ENCODE measurements around the gene ATP6V1E1. TPM values are rescaled to one million over a fixed set of nuclear protein-coding genes. Genes with fewer than 3 reads are reported as not detected.

Gene ATP6V1E1
- total RNA-seq, 1 donor from 2014 or later: 119 TPM

DNA sequence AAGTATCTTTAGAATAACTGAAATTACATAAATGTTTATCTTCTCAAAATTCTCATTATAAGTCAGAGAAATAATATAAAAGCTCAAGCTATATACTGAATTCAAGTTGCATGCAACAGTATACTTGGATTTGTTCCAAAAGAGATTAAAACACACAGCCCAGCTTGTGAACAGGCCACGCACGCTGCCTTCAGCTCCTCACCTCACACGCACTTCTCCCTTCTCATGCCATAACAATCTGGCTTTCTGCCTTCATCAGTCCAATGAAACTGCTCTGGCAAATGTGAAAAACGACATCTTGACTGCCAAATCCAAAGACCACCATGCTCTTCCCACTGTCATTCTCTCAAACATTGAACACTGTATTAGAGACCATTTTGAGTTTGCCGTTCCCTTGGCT lies 22.1 kb downstream of the ATP6V1E1 start:
- no peak for FAIRE-seq
- TF ChIP-seq, protein P1, sequence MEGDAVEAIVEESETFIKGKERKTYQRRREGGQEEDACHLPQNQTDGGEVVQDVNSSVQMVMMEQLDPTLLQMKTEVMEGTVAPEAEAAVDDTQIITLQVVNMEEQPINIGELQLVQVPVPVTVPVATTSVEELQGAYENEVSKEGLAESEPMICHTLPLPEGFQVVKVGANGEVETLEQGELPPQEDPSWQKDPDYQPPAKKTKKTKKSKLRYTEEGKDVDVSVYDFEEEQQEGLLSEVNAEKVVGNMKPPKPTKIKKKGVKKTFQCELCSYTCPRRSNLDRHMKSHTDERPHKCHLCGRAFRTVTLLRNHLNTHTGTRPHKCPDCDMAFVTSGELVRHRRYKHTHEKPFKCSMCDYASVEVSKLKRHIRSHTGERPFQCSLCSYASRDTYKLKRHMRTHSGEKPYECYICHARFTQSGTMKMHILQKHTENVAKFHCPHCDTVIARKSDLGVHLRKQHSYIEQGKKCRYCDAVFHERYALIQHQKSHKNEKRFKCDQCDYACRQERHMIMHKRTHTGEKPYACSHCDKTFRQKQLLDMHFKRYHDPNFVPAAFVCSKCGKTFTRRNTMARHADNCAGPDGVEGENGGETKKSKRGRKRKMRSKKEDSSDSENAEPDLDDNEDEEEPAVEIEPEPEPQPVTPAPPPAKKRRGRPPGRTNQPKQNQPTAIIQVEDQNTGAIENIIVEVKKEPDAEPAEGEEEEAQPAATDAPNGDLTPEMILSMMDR (IDR thresholded peaks at IDR 0.05; ENCODE audit: insufficient read depth, low read length, severe bottlenecking): no peak
- no peak for DNase-seq (ENCODE audit: low read depth)
- H3K4me3 ChIP-seq (ENCODE audit: low read depth, low read length): no peak overlapping the region
- H3K36me3 ChIP-seq (ENCODE audit: control insufficient read depth, insufficient read depth, low read length): peaks cover 3% of the 10 kb centered on the region
- H3K27me3 ChIP-seq (ENCODE audit: control insufficient read depth, insufficient read depth, low read length): no peaks in the 10 kb centered on the region

DNA sequence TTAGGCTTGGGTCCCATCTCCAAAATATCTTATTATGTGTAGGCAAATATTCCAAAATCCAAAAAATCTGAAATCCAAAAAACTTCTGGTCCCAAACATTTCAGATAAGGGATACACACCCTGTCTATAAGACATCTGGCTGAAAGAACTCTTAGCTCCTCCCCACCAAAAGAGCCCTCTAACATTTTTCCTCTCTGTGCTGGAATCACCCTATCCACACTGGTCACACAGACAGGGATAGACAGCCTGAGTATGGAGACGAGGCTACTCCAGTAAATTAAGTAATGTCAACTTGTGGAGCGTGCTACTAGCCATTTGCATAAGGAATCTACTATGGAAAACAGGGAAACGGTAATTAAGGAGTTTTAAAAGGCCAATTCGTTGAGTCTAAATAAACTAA lies 24.9 kb downstream of the ATP6V1E1 start:
- TF ChIP-seq, protein P1 (IDR thresholded peaks at IDR 0.05; ENCODE audit: insufficient read depth, low read length, severe bottlenecking): no peak
- Histone ChIP-seq H3K4me3 (ENCODE audit: low read depth, low read length) (no peak overlapping the region), H3K36me3 (ENCODE audit: control insufficient read depth, insufficient read depth, low read length) (peaks cover 7% of the 10 kb centered on the region), H3K27me3 (ENCODE audit: control insufficient read depth, insufficient read depth, low read length) (no peaks in the 10 kb centered on the region)
- DNase-seq (ENCODE audit: low read depth): no peak
- no peak for FAIRE-seq

DNA sequence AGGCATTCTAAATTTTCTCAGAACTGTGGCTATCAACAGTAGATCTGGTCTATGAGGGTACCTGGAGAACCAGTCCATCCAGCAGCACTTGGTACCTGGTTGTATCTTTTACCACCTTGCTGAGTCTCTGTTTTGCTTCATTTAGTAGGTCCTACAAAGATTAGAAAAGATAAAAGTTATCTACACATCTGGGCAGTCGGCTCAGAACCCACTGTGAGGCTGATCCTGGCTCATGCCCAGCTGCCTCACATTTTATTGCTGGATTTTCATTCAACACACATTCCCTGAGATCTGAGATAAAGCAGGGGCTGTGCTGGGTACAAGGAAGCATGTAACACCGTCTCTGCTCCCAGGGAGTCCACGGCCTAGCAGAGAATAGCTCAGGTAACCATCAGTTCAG lies 27.5 kb downstream of the ATP6V1E1 start:
- no peak for DNase-seq (ENCODE audit: low read depth)
- TF ChIP-seq, protein P1 (IDR thresholded peaks at IDR 0.05; ENCODE audit: insufficient read depth, low read length, severe bottlenecking): no peak
- H3K27me3 ChIP-seq (ENCODE audit: control insufficient read depth, insufficient read depth, low read length): no peaks in the 10 kb centered on the region
- H3K4me3 ChIP-seq (ENCODE audit: low read depth, low read length): no peak overlapping the region
- H3K36me3 ChIP-seq (ENCODE audit: control insufficient read depth, insufficient read depth, low read length): peaks cover 12% of the 10 kb centered on the region
- no peak for FAIRE-seq

DNA sequence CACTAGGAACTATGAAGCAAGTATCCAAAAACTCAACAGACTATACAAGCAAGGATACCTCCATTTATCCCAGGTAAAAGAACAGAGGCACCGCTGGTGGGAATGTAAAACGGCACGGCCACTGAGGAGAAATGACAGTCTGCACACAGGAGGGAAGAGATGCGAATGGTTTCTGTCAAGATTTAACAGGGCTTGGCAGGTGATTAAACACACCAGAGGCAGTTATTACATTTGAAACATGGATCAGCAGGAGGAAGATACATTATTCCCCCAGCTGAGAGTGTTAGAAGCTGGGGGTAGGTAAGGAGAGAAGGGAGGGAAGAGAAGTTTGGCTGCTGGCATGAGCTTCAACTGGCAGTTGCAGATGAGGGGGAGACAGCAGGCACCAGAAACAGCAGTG lies 30.2 kb downstream of the ATP6V1E1 start:
- Histone ChIP-seq H3K36me3 (ENCODE audit: control insufficient read depth, insufficient read depth, low read length) (peaks cover 12% of the 10 kb centered on the region), H3K27me3 (ENCODE audit: control insufficient read depth, insufficient read depth, low read length) (no peaks in the 10 kb centered on the region), H3K4me3 (ENCODE audit: low read depth, low read length) (no peak overlapping the region)
- DNase-seq (ENCODE audit: low read depth): no peak
- no peak for FAIRE-seq
- TF ChIP-seq, protein P1 (IDR thresholded peaks at IDR 0.05; ENCODE audit: insufficient read depth, low read length, severe bottlenecking): no peak

DNA sequence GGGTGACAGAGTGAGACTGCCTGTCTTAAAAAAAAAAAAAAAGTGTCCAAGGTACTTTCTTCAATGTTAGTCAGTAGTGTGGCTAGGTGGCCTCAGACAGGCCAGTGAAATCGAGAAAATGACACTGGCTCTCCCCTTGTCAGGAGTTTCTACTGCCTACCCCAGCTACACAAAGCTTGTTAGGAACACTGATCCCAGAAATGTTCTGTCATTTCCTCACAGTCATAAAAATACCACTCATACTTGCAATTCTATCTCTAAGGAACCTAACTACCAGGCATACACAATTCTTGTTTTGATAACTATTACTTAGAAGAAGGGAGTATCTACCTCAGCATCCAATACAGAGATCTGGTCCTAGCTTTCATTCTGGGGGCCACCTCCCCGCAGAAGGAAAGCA lies 31.3 kb downstream of the ATP6V1E1 start:
- FAIRE-seq (no peak), DNase-seq (ENCODE audit: low read depth) (no peak)
- H3K27me3 ChIP-seq (ENCODE audit: control insufficient read depth, insufficient read depth, low read length): no peaks in the 10 kb centered on the region
- H3K4me3 ChIP-seq (ENCODE audit: low read depth, low read length): no peak overlapping the region
- peaks cover 20% of the 10 kb centered on the region for H3K36me3 ChIP-seq (ENCODE audit: control insufficient read depth, insufficient read depth, low read length)
- TF ChIP-seq, protein P1 (IDR thresholded peaks at IDR 0.05; ENCODE audit: insufficient read depth, low read length, severe bottlenecking): no peak

DNA sequence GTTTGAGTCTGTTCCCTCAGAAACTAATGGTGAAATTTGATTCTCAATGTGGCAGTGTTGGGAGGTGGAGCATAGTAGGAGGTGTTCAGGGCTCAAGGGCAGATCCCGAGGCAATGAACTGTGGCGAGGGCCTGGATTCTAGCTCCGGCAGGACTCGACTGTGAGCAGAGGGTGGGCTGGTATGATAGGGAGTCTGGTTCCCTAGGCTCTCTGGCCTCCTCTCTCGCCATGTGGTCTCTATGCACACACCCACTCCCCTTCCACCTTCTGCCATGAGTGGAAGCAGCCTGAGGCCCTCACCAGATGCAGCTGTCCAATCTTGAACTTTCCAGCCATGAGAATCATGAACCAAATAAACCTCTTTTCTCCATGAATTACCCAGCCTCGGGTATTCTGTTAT lies 32.3 kb downstream of the ATP6V1E1 start:
- peaks cover 21% of the 10 kb centered on the region for H3K36me3 ChIP-seq (ENCODE audit: control insufficient read depth, insufficient read depth, low read length)
- FAIRE-seq (no peak), DNase-seq (ENCODE audit: low read depth) (no peak)
- no peak overlapping the region for H3K4me3 ChIP-seq (ENCODE audit: low read depth, low read length)
- no peaks in the 10 kb centered on the region for H3K27me3 ChIP-seq (ENCODE audit: control insufficient read depth, insufficient read depth, low read length)
- TF ChIP-seq, protein P1 (IDR thresholded peaks at IDR 0.05; ENCODE audit: insufficient read depth, low read length, severe bottlenecking): no peak
